SJSA1 (cell line): ENCODE data around the gene ASB18. TPM values are rescaled to one million over a fixed set of nuclear protein-coding genes. Genes with fewer than 3 reads are reported as not detected.

Experiments
- DNase-seq, 2 experiments: peaks; one replicate each; pipeline ENCODE4 v3.0.0-alpha.2; 2015 to 2020; ENCODE audit warnings: low spot score in 2 of 2, low read depth in 1 of 2
- H3K27ac ChIP-seq: fragments of 250-450 bp; sonication (Bioruptor Pico); 2 replicates; pipeline ENCODE4 v1.5.1; 2020; ENCODE audit warnings: mild to moderate bottlenecking, moderate library complexity
- H3K27me3 ChIP-seq: fragments of 250-450 bp; sonication (Bioruptor Pico); replicated peaks from 2 replicates; pipeline ENCODE4 v1.5.1; 2020; ENCODE audit warnings: mild to moderate bottlenecking, moderate library complexity
- H3K36me3 ChIP-seq: fragments of 250-450 bp; sonication (Bioruptor Pico); 2 replicates; pipeline ENCODE4 v1.5.1; 2020; ENCODE audit warnings: mild to moderate bottlenecking
- H3K4me1 ChIP-seq: fragments of 250-450 bp; sonication (Bioruptor Pico); replicated peaks from 2 replicates; pipeline ENCODE4 v1.6.1; 2021; ENCODE audit warnings: mild to moderate bottlenecking
- H3K4me3 ChIP-seq: fragments of 250-450 bp; sonication (Bioruptor Pico); 2 replicates; pipeline ENCODE4 v1.5.1; 2020; ENCODE audit warnings: mild to moderate bottlenecking
- H3K9me3 ChIP-seq: fragments of 250-450 bp; sonication (Bioruptor Pico); replicated peaks from 2 replicates; pipeline ENCODE4 v1.5.1; 2020; ENCODE audit warnings: mild to moderate bottlenecking
- total RNA-seq: library from RNA; depleted of rRNA; stranded (reverse); fragments of >200 nt; shearing (Covaris generic); gene quantifications from 2 replicates; pipeline ENCODE4 v1.2.3, GENCODE V29; 2014

ASB18 gene
- total RNA-seq, 1 experiment from 2014 or later: 1.1 TPM

GRCh38 chr2:236177967-236178889 lies 86.0 kb downstream of the ASB18 start:
- peaks cover 68% of the 10 kb centered on the region for H3K4me1 ChIP-seq
- no peaks in the 10 kb centered on the region for H3K27me3 ChIP-seq
- peaks cover 6% of the 10 kb centered on the region for H3K36me3 ChIP-seq
- peak overlapping the region; percentile 29 for H3K4me3 ChIP-seq
- no peaks in the 10 kb centered on the region for H3K9me3 ChIP-seq
- H3K27ac ChIP-seq: peak overlapping the region; percentile 97
- peak; percentile 74 to 77 for DNase-seq

- Histone ChIP-seq H3K27ac (no peak overlapping the region), H3K4me1 (peaks cover 68% of the 10 kb centered on the region), H3K36me3 (peaks cover 9% of the 10 kb centered on the region), H3K4me3 (no peak overlapping the region), H3K27me3 (no peaks in the 10 kb centered on the region), H3K9me3 (no peaks in the 10 kb centered on the region)
- no peak for DNase-seq
Observed at GRCh38 chr2:236177604-236177966, 86.6 kb downstream of the ASB18 start.

- Histone ChIP-seq H3K4me3 (no peak overlapping the region), H3K27ac (0 out of 2 replicates have a peak overlapping the region, but pooled peaks have one; percentile 98), H3K4me1 (peaks cover 68% of the 10 kb centered on the region), H3K9me3 (no peaks in the 10 kb centered on the region), H3K36me3 (peaks cover 12% of the 10 kb centered on the region), H3K27me3 (no peaks in the 10 kb centered on the region)
- DNase-seq: no peak
Observed at GRCh38 chr2:236176951-236177350, 87.3 kb downstream of the ASB18 start.

- peak; percentile 41 to 57 for DNase-seq
- H3K9me3 ChIP-seq: no peaks in the 10 kb centered on the region
- peaks cover 68% of the 10 kb centered on the region for H3K4me1 ChIP-seq
- no peaks in the 10 kb centered on the region for H3K27me3 ChIP-seq
- H3K36me3 ChIP-seq: peaks cover 13% of the 10 kb centered on the region
- H3K27ac ChIP-seq: peak overlapping the region; percentile 98; the same call in 1 of the 2 replicates
- no peak overlapping the region for H3K4me3 ChIP-seq
Observed at GRCh38 chr2:236176417-236176816, 87.8 kb downstream of the ASB18 start.

- H3K27me3 ChIP-seq: no peaks in the 10 kb centered on the region
- DNase-seq: peak in 1 of 2 experiments; percentile 76
- H3K9me3 ChIP-seq: no peaks in the 10 kb centered on the region
- peaks cover 21% of the 10 kb centered on the region for H3K36me3 ChIP-seq
- peaks cover 68% of the 10 kb centered on the region for H3K4me1 ChIP-seq
- no peak overlapping the region for H3K4me3 ChIP-seq
- H3K27ac ChIP-seq: peak overlapping the region; percentile 98
Observed at GRCh38 chr2:236175548-236176150, 88.6 kb downstream of the ASB18 start.

- Histone ChIP-seq H3K27ac (peak overlapping the region; percentile 98), H3K4me3 (no peak overlapping the region), H3K36me3 (peaks cover 38% of the 10 kb centered on the region), H3K4me1 (peaks cover 52% of the 10 kb centered on the region), H3K9me3 (no peaks in the 10 kb centered on the region), H3K27me3 (no peaks in the 10 kb centered on the region)
- no peak for DNase-seq
Observed at GRCh38 chr2:236173729-236174607, 90.2 kb downstream of the ASB18 start.

- no peaks in the 10 kb centered on the region for H3K9me3 ChIP-seq
- no peak overlapping the region for H3K4me3 ChIP-seq
- H3K36me3 ChIP-seq: peaks cover 43% of the 10 kb centered on the region
- no peaks in the 10 kb centered on the region for H3K27me3 ChIP-seq
- peak overlapping the region; percentile 98; the same call in 1 of the 2 replicates for H3K27ac ChIP-seq
- H3K4me1 ChIP-seq: peaks cover 52% of the 10 kb centered on the region
- DNase-seq: no peak
Observed at GRCh38 chr2:236173036-236173728, 91.0 kb downstream of the ASB18 start.

GRCh38 chr2:236172255-236173035 lies 91.8 kb downstream of the ASB18 start:
- peaks cover 49% of the 10 kb centered on the region for H3K36me3 ChIP-seq
- no peaks in the 10 kb centered on the region for H3K27me3 ChIP-seq
- no peak overlapping the region for H3K27ac ChIP-seq
- no peak overlapping the region for H3K4me3 ChIP-seq
- no peak for DNase-seq
- no peaks in the 10 kb centered on the region for H3K9me3 ChIP-seq
- peaks cover 49% of the 10 kb centered on the region for H3K4me1 ChIP-seq

- DNase-seq: no peak
- Histone ChIP-seq H3K27me3 (no peaks in the 10 kb centered on the region), H3K27ac (no peak overlapping the region)
Observed at GRCh38 chr2:236171680-236172254, 92.4 kb downstream of the ASB18 start.

GRCh38 chr2:236171181-236171679 lies 93.0 kb downstream of the ASB18 start:
- Histone ChIP-seq H3K27me3 (no peaks in the 10 kb centered on the region), H3K4me3 (no peak overlapping the region), H3K4me1 (peaks cover 48% of the 10 kb centered on the region), H3K36me3 (peaks cover 60% of the 10 kb centered on the region), H3K9me3 (no peaks in the 10 kb centered on the region), H3K27ac (no peak overlapping the region)
- no peak for DNase-seq

More at GRCh38 chr2:236171680-236172254, 92.4 kb downstream of the ASB18 start:
- H3K36me3 ChIP-seq: peaks cover 56% of the 10 kb centered on the region
- H3K9me3 ChIP-seq: no peaks in the 10 kb centered on the region
- H3K4me3 ChIP-seq: no peak overlapping the region
- H3K4me1 ChIP-seq: peaks cover 48% of the 10 kb centered on the region

- peaks cover 65% of the 10 kb centered on the region for H3K36me3 ChIP-seq
- H3K4me3 ChIP-seq: no peak overlapping the region
- no peaks in the 10 kb centered on the region for H3K9me3 ChIP-seq
- no peaks in the 10 kb centered on the region for H3K27me3 ChIP-seq
- no peak overlapping the region for H3K27ac ChIP-seq
- DNase-seq: no peak
- H3K4me1 ChIP-seq: peaks cover 46% of the 10 kb centered on the region
Observed at GRCh38 chr2:236170590-236171165, 93.5 kb downstream of the ASB18 start.
